Measurements from ENCODE around the gene TMEM218.

Gene TMEM218

GRCh38 chr11:125052047-125052446 lies 59.4 kb downstream of the TMEM218 start:
- no peak for DNase-seq

GRCh38 chr11:125049164-125049792 lies 62.1 kb downstream of the TMEM218 start:
- no peak for DNase-seq

Data from activated naive CD4-positive, alpha-beta T cell treated with Interleukin-2 at 50 U/mL for 16 hours (primary cell).